Measurements from ENCODE around the gene NRROS.

Gene NRROS

GRCh38 chr3:196650740-196651311 lies 11.3 kb downstream of the NRROS start:
- no peak for DNase-seq (ENCODE audit: low spot score)

- no peak for DNase-seq (ENCODE audit: low spot score)
Observed at GRCh38 chr3:196651819-196652218, 12.3 kb downstream of the NRROS start.

- DNase-seq (ENCODE audit: low spot score): no peak
Observed at GRCh38 chr3:196652961-196653795, 13.7 kb downstream of the NRROS start.

- no peak for DNase-seq (ENCODE audit: low spot score)
Observed at GRCh38 chr3:196654006-196654734, 14.7 kb downstream of the NRROS start.

- no peak for DNase-seq (ENCODE audit: low spot score)
Observed at GRCh38 chr3:196654735-196655090, 15.2 kb downstream of the NRROS start.

- DNase-seq (ENCODE audit: low spot score): no peak
Observed at GRCh38 chr3:196655496-196655895, 16.0 kb downstream of the NRROS start.

GRCh38 chr3:196656213-196656612 lies 16.7 kb downstream of the NRROS start:
- DNase-seq (ENCODE audit: low spot score): no peak

GRCh38 chr3:196659901-196660351 lies 20.4 kb downstream of the NRROS start:
- no peak for DNase-seq (ENCODE audit: low spot score)

- no peak for DNase-seq (ENCODE audit: low spot score)
Observed at GRCh38 chr3:196660381-196661166, 21.1 kb downstream of the NRROS start.

- DNase-seq (ENCODE audit: low spot score): no peak
Observed at GRCh38 chr3:196661400-196661799, 21.9 kb downstream of the NRROS start.

- DNase-seq (ENCODE audit: low spot score): no peak
Observed at GRCh38 chr3:196662033-196662432, 22.5 kb downstream of the NRROS start.

GRCh38 chr3:196662711-196663571 lies 23.4 kb downstream of the NRROS start:
- DNase-seq (ENCODE audit: low spot score): no peak

GRCh38 chr3:196666001-196666867 lies 26.7 kb downstream of the NRROS start:
- no peak for DNase-seq (ENCODE audit: low spot score)

- no peak for DNase-seq (ENCODE audit: low spot score)
Observed at GRCh38 chr3:196667056-196667825, 27.7 kb downstream of the NRROS start.

GRCh38 chr3:196670339-196670738 lies 30.8 kb downstream of the NRROS start:
- no peak for DNase-seq (ENCODE audit: low spot score)

GRCh38 chr3:196673632-196674031 lies 34.1 kb downstream of the NRROS start:
- DNase-seq (ENCODE audit: low spot score): no peak

- no peak for DNase-seq (ENCODE audit: low spot score)
Observed at GRCh38 chr3:196677353-196677752, 37.9 kb downstream of the NRROS start.

- DNase-seq (ENCODE audit: low spot score): no peak
Observed at GRCh38 chr3:196677931-196678330, 38.4 kb downstream of the NRROS start.

Data from activated CD4-positive, alpha-beta T cell treated with anti-CD3 and anti-CD28 coated beads, Interleukin-2, Interleukin-4, amounts not matched to agents 100 ng/mL and 50 ng/mL, durations not matched to agents 16 hours and 8 hours (primary cell).